Measurements from ENCODE around the gene RPN2. TPM values are rescaled to one million over a fixed set of nuclear protein-coding genes. Genes with fewer than 3 reads are reported as not detected.

Gene RPN2
- total and polyA plus RNA-seq, 2 donors (not counting 3 experiments of a cell fraction or from before 2014, with no cell fraction given) = 283 to 530 TPM

DNA sequence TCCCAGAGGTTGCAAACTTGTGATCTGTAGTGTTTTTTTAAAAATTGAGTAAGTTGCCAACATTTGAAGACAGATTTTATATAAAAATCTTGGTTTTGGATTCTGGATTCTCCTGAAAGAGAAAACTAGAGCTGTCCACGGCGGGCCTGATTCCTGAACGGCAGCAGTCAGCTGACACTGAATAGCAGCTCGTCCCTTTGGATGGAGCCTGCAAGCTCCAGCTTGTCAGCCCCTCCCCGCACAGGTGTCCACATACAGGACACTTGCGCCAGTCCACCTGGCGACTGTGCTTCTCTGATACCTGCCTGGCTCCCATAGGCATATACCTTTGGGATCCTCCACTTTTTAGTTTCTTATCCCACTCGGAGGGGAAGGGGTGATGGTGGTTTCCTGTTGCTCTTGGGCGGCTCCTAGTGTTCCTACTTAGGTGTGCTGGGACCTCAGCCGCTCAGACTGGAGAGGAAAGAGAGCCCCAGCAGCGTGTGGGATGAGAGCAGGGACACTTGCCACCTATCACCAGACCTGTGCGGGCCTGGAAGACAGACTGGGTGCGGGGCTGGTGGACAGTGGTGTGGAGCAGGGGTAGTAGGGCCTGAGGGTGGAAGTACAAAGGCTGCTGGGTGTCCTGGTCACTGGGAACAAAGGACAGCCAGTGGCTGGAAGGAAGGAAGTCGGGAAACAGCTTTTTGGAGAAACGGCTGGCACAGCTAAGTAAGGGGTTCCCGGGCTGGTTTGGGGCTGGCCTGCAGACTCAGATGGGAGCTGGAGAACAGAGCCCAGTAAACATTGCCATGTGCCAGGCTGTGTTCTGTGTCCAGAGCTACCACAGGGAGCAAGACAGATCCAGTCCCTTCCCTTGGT, 64.2 kb downstream of the RPN2 start:
- Histone ChIP-seq H3K4me3 (replicated peaks in 1 of 3; ENCODE audit: insufficient read depth in 1 of 3, low read depth in 1 of 3, low read length in 3 of 3) (no peak overlapping the region), H2AFZ (ENCODE audit: low read depth, low read length) (no peak overlapping the region), H3K79me2 (ENCODE audit: control insufficient read depth, insufficient read depth, low read length) (no peaks in the 10 kb centered on the region), H3K9ac (replicated peaks; ENCODE audit: extremely low read depth, insufficient read depth, low read length) (no peak overlapping the region), H3K4me1 (ENCODE audit: control insufficient read depth, extremely low read depth, insufficient read depth, low read length) (no peaks in the 10 kb centered on the region), H3K9me1 (replicated peaks; ENCODE audit: control insufficient read depth, extremely low read depth, insufficient read depth, low read length) (no peaks in the 10 kb centered on the region), H3K27ac (ENCODE audit: insufficient read depth, low read depth, low read length) (no peak overlapping the region), H3K4me2 (ENCODE audit: insufficient read depth, low read length) (no peak overlapping the region), H3K27me3 (ENCODE audit: control insufficient read depth in 2 of 2, insufficient read depth in 2 of 2, low read length in 2 of 2) (no peaks in the 10 kb centered on the region), H3K9me3 (replicated peaks; ENCODE audit: control insufficient read depth, insufficient read depth, low read length) (no peaks in the 10 kb centered on the region), H4K20me1 (replicated peaks; ENCODE audit: control insufficient read depth, extremely low read depth, insufficient read depth, low read length) (no peaks in the 10 kb centered on the region), H3K36me3 (ENCODE audit: control insufficient read depth in 2 of 2, extremely low read depth in 1 of 2, insufficient read depth in 2 of 2, low read length in 2 of 2) (peaks cover 17 to 23% of the 10 kb centered on the region in 2 experiments)
- CTCF ChIA-PET = interaction anchor here (1.2 kb wide), 1 partner anchor 8 kb away, joined by 3 read pairs; no protein-coding TSS in a partner anchor
- DNase-seq (ENCODE audit: low read depth, low spot score) = no peak
- no peak for FAIRE-seq
- dilution Hi-C loops (cut with MboI; ENCODE audit: extremely low pct_ligation_motif_present, low sequenced_read_pairs) (no loop called here), intact Hi-C loops (cut with micrococcal nuclease) (no loop called here)
- BruUV-seq (replicated peaks) = no TSS peak
- POLR2A ChIA-PET = no interaction called here
- TF ChIP-seq MYC (IDR thresholded peaks at IDR 0.05; ENCODE audit: low read depth, low read length) = no peak
- TF ChIP-seq JUN (IDR thresholded peaks at IDR 0.05; ENCODE audit: borderline replicate concordance, insufficient read depth, insufficient read length, low read depth) = no peak
- TF ChIP-seq POLR2A (IDR thresholded peaks at IDR 0.05; ENCODE audit: low read depth, low read length) = no peak
- TF ChIP-seq POLR2AphosphoS5 (IDR thresholded peaks at IDR 0.05; ENCODE audit: insufficient read depth, low read depth, low read length) = no peak
- TF ChIP-seq EZH2 (IDR thresholded peaks at IDR 0.05; ENCODE audit: borderline replicate concordance, low read depth, low read length, severe bottlenecking) = no peak
- TF ChIP-seq GATA2 (IDR thresholded peaks at IDR 0.05; ENCODE audit: insufficient read depth, insufficient read length, low read depth, low read length) = no peak
- TF ChIP-seq, protein P1, sequence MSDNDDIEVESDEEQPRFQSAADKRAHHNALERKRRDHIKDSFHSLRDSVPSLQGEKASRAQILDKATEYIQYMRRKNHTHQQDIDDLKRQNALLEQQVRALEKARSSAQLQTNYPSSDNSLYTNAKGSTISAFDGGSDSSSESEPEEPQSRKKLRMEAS (IDR thresholded peaks at IDR 0.05; ENCODE audit: insufficient read depth, insufficient read length) = no peak
- no peak for TF ChIP-seq FOS (IDR thresholded peaks at IDR 0.05; ENCODE audit: borderline replicate concordance, insufficient read depth, low read length)
- TF ChIP-seq CTCF (IDR thresholded peaks at IDR 0.05; ENCODE audit: extremely low read depth in 1 of 2, insufficient read depth in 1 of 2, low read depth in 1 of 2, low read length in 2 of 2) = no peak
